ENCODE measurements around the gene MYO10. TPM values are rescaled to one million over a fixed set of nuclear protein-coding genes. Genes with fewer than 3 reads are reported as not detected.

The MYO10 gene
- total and polyA plus RNA-seq, 2 of the 8 experiments (the other 6 are each of a cell fraction or from before 2014, with no cell fraction given), result 21.5 to 107 TPM

- Histone ChIP-seq H3K27me3 (replicated peaks in 1 of 4; ENCODE audit: control insufficient read depth in 3 of 4, extremely low read depth in 1 of 4, insufficient read depth in 3 of 4, low read length in 3 of 4) (no peaks in the 10 kb centered on the region), H2BK120ac (replicated peaks; ENCODE audit: low read depth, low read length) (no peak overlapping the region), H2BK15ac (ENCODE audit: low read length) (no peak overlapping the region), H3K23ac (ENCODE audit: insufficient read length) (no peak overlapping the region), H3K79me1 (ENCODE audit: low read depth, low read length) (no peaks in the 10 kb centered on the region; the same call in 1 of the 2 replicates), H3K4me2 (ENCODE audit: insufficient read depth in 1 of 2, low read depth in 2 of 2, low read length in 2 of 2) (no peak overlapping the region), H3K56ac (replicated peaks; ENCODE audit: insufficient read length, low read depth, low read length) (no peak overlapping the region), H2AFZ (ENCODE audit: low read length) (no peak overlapping the region), H3K9me3 (ENCODE audit: insufficient read depth in 2 of 2, low read depth in 1 of 2, low read length in 1 of 2) (peaks cover 10 to 12% of the 10 kb centered on the region in 2 experiments; a peak in 2 of 4 replicates), H3K4me1 (replicated peaks in 1 of 4; ENCODE audit: control insufficient read depth in 3 of 4, insufficient read depth in 4 of 4, low read length in 3 of 4) (peaks cover 6 to 15% (median 13%) of the 10 kb centered on the region in 4 experiments), H3K18ac (ENCODE audit: extremely low read depth, low read length) (no peak overlapping the region), H3K14ac (ENCODE audit: insufficient read length) (no peak overlapping the region), H4K5ac (ENCODE audit: insufficient read length, low read depth, low read length) (no peak overlapping the region), H4K20me1 (replicated peaks in 1 of 2; ENCODE audit: control insufficient read depth in 1 of 2, insufficient read depth in 2 of 2, low read length in 2 of 2) (no peaks in the 10 kb centered on the region), H3K4ac (replicated peaks; ENCODE audit: insufficient read length, low read depth, low read length) (no peak overlapping the region), H3K23me2 (ENCODE audit: low read depth, low read length) (no peaks in the 10 kb centered on the region), H2BK12ac (ENCODE audit: low read depth, low read length) (no peak overlapping the region), H4K91ac (replicated peaks; ENCODE audit: insufficient read length, low read length) (no peak overlapping the region), H3K9ac (replicated peaks in 1 of 4; ENCODE audit: extremely low read depth in 1 of 4, low read depth in 3 of 4, low read length in 3 of 4) (no peak overlapping the region), H2BK5ac (ENCODE audit: low read depth, low read length) (no peak overlapping the region), H3K27ac (ENCODE audit: low read depth, low read length) (no peak overlapping the region), H3K4me3 (ENCODE audit: extremely low read depth in 1 of 4, insufficient read depth in 2 of 4, low read depth in 3 of 4, low read length in 4 of 4) (no peak overlapping the region), H3K79me2 (ENCODE audit: control insufficient read depth in 1 of 2, insufficient read depth in 2 of 2, low read length in 2 of 2) (peaks cover 0 to 10% of the 10 kb centered on the region in 2 experiments; a peak in 1 of 4 replicates), H2AK5ac (ENCODE audit: low read depth, low read length) (no peak overlapping the region), H4K8ac (ENCODE audit: extremely low read depth, insufficient read depth, low read length) (no peak overlapping the region), H2BK20ac (ENCODE audit: low read length) (no peak overlapping the region), H3K36me3 (ENCODE audit: control insufficient read depth in 2 of 4, insufficient read depth in 4 of 4, low read length in 3 of 4) (peaks cover 0 to 24% (median 6%) of the 10 kb centered on the region in 4 experiments; a peak in 3 of 8 replicates)
- FAIRE-seq (no peak), DNase-seq (ENCODE audit: low read depth in 1 of 2, low spot score in 2 of 2) (no peak)
- whole genome bisulfite sequencing, 2 experiments (ENCODE audit: extremely low coverage in 1 of 2, insufficient coverage in 1 of 2, insufficient read length in 1 of 2, insufficient replicate concordance in 2 of 2, low coverage in 1 of 2, low lambda C conversion rate in 2 of 2, missing lambda C conversion rate in 1 of 2), result 96% methylated on average over 4 of the region's 4 CpGs; no CpG with 5 or more reads in 1 of the 2 experiments
- POLR2A ChIA-PET (ENCODE audit: partially characterized antibody), result no interaction called here
- CTCF ChIA-PET (ENCODE audit: partially characterized antibody), result interaction anchor here (1.5 kb wide), 1 partner anchor 15 kb away, joined by 3 read pairs; no protein-coding TSS in a partner anchor
- TF ChIP-seq YY1 (IDR thresholded peaks at IDR 0.05; ENCODE audit: low read depth, low read length) (no peak), FOSL1 (IDR thresholded peaks at IDR 0.05; ENCODE audit: insufficient read depth, low read depth, low read length) (no peak)
Measured at GRCh38 chr5:16871746-16872339, 64.2 kb downstream of the MYO10 start.
